Middle frontal gyrus (tissue), 1 donor: ENCODE measurements around the gene LYAR.

ENCODE experiments used
- DNase-seq: peaks from one replicate; pipeline ENCODE4 v3.0.0-alpha.2; 2015; ENCODE audit warnings: low spot score; ENCODE audit errors: extremely low spot score

Gene LYAR

GRCh38 chr4:4317496-4318232 is 27.7 kb upstream of the LYAR start:
- DNase-seq, result no peak

- no peak for DNase-seq
Measured at GRCh38 chr4:4316150-4316495, 26.2 kb upstream of the LYAR start.

GRCh38 chr4:4315461-4316149 is 25.7 kb upstream of the LYAR start:
- DNase-seq, result no peak

GRCh38 chr4:4311193-4311592 is 21.2 kb upstream of the LYAR start:
- DNase-seq, result no peak

GRCh38 chr4:4308800-4309441 is 19.0 kb upstream of the LYAR start:
- no peak for DNase-seq

- no peak for DNase-seq
Measured at GRCh38 chr4:4306920-4307319, 17.0 kb upstream of the LYAR start.

GRCh38 chr4:4302416-4302815 is 12.5 kb upstream of the LYAR start:
- DNase-seq, result no peak

- DNase-seq, result no peak
Measured at GRCh38 chr4:4302001-4302400, 12.0 kb upstream of the LYAR start.

GRCh38 chr4:4299006-4299405 is 9.1 kb upstream of the LYAR start:
- no peak for DNase-seq

- DNase-seq, result no peak
Measured at GRCh38 chr4:4296283-4296846, 6.4 kb upstream of the LYAR start.

- no peak for DNase-seq
Measured at GRCh38 chr4:4293279-4293678, 3.3 kb upstream of the LYAR start.

GRCh38 chr4:4289597-4289940 is 385 bp downstream of the LYAR start:
- DNase-seq, result no peak

GRCh38 chr4:4289055-4289454 is 899 bp downstream of the LYAR start:
- DNase-seq, result no peak

GRCh38 chr4:4288098-4288497 is 1.9 kb downstream of the LYAR start:
- DNase-seq, result no peak

GRCh38 chr4:4284827-4285618 is 4.9 kb downstream of the LYAR start:
- DNase-seq, result no peak

GRCh38 chr4:4281787-4282186 is 8.2 kb downstream of the LYAR start:
- DNase-seq, result no peak

GRCh38 chr4:4277531-4277930 is 12.4 kb downstream of the LYAR start:
- no peak for DNase-seq

GRCh38 chr4:4274226-4274625 is 15.7 kb downstream of the LYAR start:
- no peak for DNase-seq

GRCh38 chr4:4271912-4272311 is 18.0 kb downstream of the LYAR start:
- DNase-seq, result no peak

- DNase-seq, result no peak
Measured at GRCh38 chr4:4270529-4270928, 19.4 kb downstream of the LYAR start.

GRCh38 chr4:4269856-4270255 is 20.1 kb downstream of the LYAR start:
- no peak for DNase-seq

- DNase-seq, result no peak
Measured at GRCh38 chr4:4269331-4269731, 20.6 kb downstream of the LYAR start.
